ENCODE results near the gene MAP2. TPM values are rescaled to one million over a fixed set of nuclear protein-coding genes. Genes with fewer than 3 reads are reported as not detected.

The MAP2 gene
- total and polyA plus RNA-seq, 2 of the 13 experiments (the other 11 are each of a cell fraction or from before 2014, with no cell fraction given), result 0.08 TPM; not detected in 1

DNA sequence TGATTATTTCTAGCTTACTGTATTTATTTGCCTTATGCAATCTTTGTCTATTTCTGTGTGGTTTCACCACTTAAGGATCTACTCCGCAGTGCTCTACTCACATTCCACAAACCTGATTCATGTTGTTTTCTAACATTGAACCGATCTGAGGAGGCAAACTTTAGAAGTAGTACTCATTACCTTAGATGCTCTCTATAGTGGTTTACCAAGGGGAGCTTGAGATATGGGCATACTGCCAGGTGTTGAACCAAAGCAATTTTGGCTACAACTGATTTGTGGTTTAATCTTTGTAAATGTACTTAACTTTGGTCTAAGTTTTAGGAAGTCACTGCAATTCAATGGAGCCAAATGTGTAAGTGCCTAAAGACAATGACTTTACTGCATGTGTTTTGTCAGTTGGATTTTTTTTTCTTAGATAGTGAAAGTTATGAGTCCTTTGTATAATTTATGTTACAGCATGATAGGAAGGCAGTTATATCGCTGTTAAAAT, 50.1 kb downstream of the MAP2 start:
- no TSS peak for BruUV-seq (replicated peaks)
- TF ChIP-seq, protein P1, sequence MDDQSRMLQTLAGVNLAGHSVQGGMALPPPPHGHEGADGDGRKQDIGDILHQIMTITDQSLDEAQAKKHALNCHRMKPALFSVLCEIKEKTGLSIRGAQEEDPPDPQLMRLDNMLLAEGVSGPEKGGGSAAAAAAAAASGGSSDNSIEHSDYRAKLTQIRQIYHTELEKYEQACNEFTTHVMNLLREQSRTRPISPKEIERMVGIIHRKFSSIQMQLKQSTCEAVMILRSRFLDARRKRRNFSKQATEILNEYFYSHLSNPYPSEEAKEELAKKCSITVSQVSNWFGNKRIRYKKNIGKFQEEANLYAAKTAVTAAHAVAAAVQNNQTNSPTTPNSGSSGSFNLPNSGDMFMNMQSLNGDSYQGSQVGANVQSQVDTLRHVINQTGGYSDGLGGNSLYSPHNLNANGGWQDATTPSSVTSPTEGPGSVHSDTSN (CRISPR knock-in tag; IDR thresholded peaks at IDR 0.05; ENCODE audit: borderline replicate concordance), result no peak
- TF ChIP-seq POGZ (CRISPR knock-in tag; IDR thresholded peaks at IDR 0.05) (no peak), ZNF34 (CRISPR knock-in tag; IDR thresholded peaks at IDR 0.05; ENCODE audit: borderline replicate concordance) (no peak), ZNF30 (CRISPR knock-in tag; IDR thresholded peaks at IDR 0.05) (no peak), FOXK2 (IDR thresholded peaks at IDR 0.05) (no peak), JARID2 (CRISPR knock-in tag; IDR thresholded peaks at IDR 0.05; ENCODE audit: insufficient replicate concordance) (no peak)
- TF ChIP-seq, protein P2, sequence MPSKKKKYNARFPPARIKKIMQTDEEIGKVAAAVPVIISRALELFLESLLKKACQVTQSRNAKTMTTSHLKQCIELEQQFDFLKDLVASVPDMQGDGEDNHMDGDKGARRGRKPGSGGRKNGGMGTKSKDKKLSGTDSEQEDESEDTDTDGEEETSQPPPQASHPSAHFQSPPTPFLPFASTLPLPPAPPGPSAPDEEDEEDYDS (CRISPR knock-in tag; IDR thresholded peaks at IDR 0.05), result no peak
- Histone ChIP-seq H3K9me3 (ENCODE audit: low read length) (no peaks in the 10 kb centered on the region), H3K27ac (ENCODE audit: extremely low read length, insufficient read depth, low read length) (no peak overlapping the region), H3K27me3 (ENCODE audit: control insufficient read depth in 1 of 2, insufficient read depth in 2 of 2, low read length in 2 of 2) (no peaks in the 10 kb centered on the region), H3K4me1 (ENCODE audit: insufficient read depth, low read length) (no peaks in the 10 kb centered on the region), H3K4me3 (replicated peaks in 1 of 3; ENCODE audit: insufficient read depth in 1 of 3, low read depth in 2 of 3, low read length in 3 of 3) (no peak overlapping the region), H3K79me2 (ENCODE audit: insufficient read depth, low read length) (no peaks in the 10 kb centered on the region), H2AFZ (ENCODE audit: low read length) (no peak overlapping the region), H3K36me3 (replicated peaks in 1 of 2; ENCODE audit: control insufficient read depth in 1 of 2, insufficient read depth in 2 of 2, low read length in 2 of 2) (no peaks in the 10 kb centered on the region), H3K9ac (ENCODE audit: insufficient read depth, low read depth, low read length) (no peak overlapping the region), H4K20me1 (ENCODE audit: insufficient read depth, low read length) (no peaks in the 10 kb centered on the region), H3K4me2 (ENCODE audit: low read depth, low read length) (no peak overlapping the region)
- in situ Hi-C loops (cut with HindIII; ENCODE audit: extremely low pct_ligation_motif_present, low pct_unique_long_range_greater_than_20kb), result no loop called here
- WGBS (ENCODE audit: low lambda C conversion rate), result 2% methylated on average over 3 of the region's 3 CpGs
- ChIA-PET POLR2A (no interaction called here), CTCF (ENCODE audit: low intra/inter-chr PET ratio, low total read pairs) (no interaction called here)
- intact Hi-C loops (cut with micrococcal nuclease; ENCODE audit: unreplicated experiment), result no loop called here
- ATAC-seq (no peak), DNase-seq (ENCODE audit: low spot score) (peak; percentile 24), FAIRE-seq (no peak)

DNA sequence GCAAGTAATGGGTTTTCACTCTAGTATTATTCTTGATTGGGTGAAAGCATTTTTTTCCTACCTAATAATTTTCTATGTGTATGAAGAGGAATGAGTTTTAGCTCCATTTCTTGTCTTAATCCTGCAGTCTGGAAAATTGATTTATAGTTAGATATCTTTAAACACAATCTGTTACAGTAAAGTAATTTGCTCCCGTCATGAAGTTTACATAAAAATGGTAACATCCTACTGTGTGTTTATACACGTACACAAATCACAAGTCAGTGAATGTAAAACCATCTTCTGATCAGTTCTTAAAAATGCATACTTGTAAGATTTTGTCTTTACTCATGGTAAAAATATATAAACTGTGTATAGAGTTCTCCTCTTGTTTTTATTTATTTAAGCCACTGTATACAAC, 51.1 kb downstream of the MAP2 start:
- Histone ChIP-seq H3K27ac (ENCODE audit: extremely low read length, insufficient read depth, low read length) (no peak overlapping the region), H3K27me3 (ENCODE audit: control insufficient read depth in 1 of 2, insufficient read depth in 2 of 2, low read length in 2 of 2) (no peaks in the 10 kb centered on the region), H3K9ac (ENCODE audit: insufficient read depth, low read depth, low read length) (no peak overlapping the region), H3K9me3 (ENCODE audit: low read length) (no peaks in the 10 kb centered on the region), H3K4me3 (replicated peaks in 1 of 3; ENCODE audit: insufficient read depth in 1 of 3, low read depth in 2 of 3, low read length in 3 of 3) (no peak overlapping the region), H3K79me2 (ENCODE audit: insufficient read depth, low read length) (no peaks in the 10 kb centered on the region), H4K20me1 (ENCODE audit: insufficient read depth, low read length) (no peaks in the 10 kb centered on the region), H2AFZ (ENCODE audit: low read length) (no peak overlapping the region), H3K36me3 (replicated peaks in 1 of 2; ENCODE audit: control insufficient read depth in 1 of 2, insufficient read depth in 2 of 2, low read length in 2 of 2) (no peaks in the 10 kb centered on the region), H3K4me1 (ENCODE audit: insufficient read depth, low read length) (no peaks in the 10 kb centered on the region), H3K4me2 (ENCODE audit: low read depth, low read length) (no peak overlapping the region)
- TF ChIP-seq JARID2 (CRISPR knock-in tag; IDR thresholded peaks at IDR 0.05; ENCODE audit: insufficient replicate concordance) (no peak), ZNF777 (CRISPR knock-in tag; IDR thresholded peaks at IDR 0.05) (no peak), SMARCC2 (IDR thresholded peaks at IDR 0.05) (no peak), ZNF30 (CRISPR knock-in tag; IDR thresholded peaks at IDR 0.05) (no peak), IKZF4 (CRISPR knock-in tag; IDR thresholded peaks at IDR 0.05; ENCODE audit: borderline replicate concordance, low read depth, not compliant biosample characterization) (no peak), POLR2AphosphoS5 (IDR thresholded peaks at IDR 0.05; ENCODE audit: low read depth, low read length) (no peak), ONECUT2 (CRISPR knock-in tag; IDR thresholded peaks at IDR 0.05) (no peak), NCOA5 (CRISPR knock-in tag; IDR thresholded peaks at IDR 0.05) (no peak)
- TF ChIP-seq, protein P3, sequence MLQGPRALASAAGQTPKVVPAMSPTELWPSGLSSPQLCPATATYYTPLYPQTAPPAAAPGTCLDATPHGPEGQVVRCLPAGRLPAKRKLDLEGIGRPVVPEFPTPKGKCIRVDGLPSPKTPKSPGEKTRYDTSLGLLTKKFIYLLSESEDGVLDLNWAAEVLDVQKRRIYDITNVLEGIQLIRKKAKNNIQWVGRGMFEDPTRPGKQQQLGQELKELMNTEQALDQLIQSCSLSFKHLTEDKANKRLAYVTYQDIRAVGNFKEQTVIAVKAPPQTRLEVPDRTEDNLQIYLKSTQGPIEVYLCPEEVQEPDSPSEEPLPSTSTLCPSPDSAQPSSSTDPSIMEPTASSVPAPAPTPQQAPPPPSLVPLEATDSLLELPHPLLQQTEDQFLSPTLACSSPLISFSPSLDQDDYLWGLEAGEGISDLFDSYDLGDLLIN (CRISPR knock-in tag; IDR thresholded peaks at IDR 0.05; ENCODE audit: borderline replicate concordance), result no peak
- TF ChIP-seq, protein P4, sequence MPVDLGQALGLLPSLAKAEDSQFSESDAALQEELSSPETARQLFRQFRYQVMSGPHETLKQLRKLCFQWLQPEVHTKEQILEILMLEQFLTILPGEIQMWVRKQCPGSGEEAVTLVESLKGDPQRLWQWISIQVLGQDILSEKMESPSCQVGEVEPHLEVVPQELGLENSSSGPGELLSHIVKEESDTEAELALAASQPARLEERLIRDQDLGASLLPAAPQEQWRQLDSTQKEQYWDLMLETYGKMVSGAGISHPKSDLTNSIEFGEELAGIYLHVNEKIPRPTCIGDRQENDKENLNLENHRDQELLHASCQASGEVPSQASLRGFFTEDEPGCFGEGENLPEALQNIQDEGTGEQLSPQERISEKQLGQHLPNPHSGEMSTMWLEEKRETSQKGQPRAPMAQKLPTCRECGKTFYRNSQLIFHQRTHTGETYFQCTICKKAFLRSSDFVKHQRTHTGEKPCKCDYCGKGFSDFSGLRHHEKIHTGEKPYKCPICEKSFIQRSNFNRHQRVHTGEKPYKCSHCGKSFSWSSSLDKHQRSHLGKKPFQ (CRISPR knock-in tag; IDR thresholded peaks at IDR 0.05; ENCODE audit: insufficient replicate concordance), result no peak
- no TSS peak for BruUV-seq (replicated peaks)
- no peak for DNase-seq (ENCODE audit: low spot score)
- WGBS (ENCODE audit: low lambda C conversion rate), result 31% methylated on average over 2 of the region's 2 CpGs
- intact Hi-C loops (cut with micrococcal nuclease; ENCODE audit: unreplicated experiment) (no loop called here), in situ Hi-C loops (cut with HindIII; ENCODE audit: extremely low pct_ligation_motif_present, low pct_unique_long_range_greater_than_20kb) (no loop called here)
- FAIRE-seq, result no peak
- CTCF ChIA-PET (ENCODE audit: low intra/inter-chr PET ratio, low total read pairs), result no interaction called here
- POLR2A ChIA-PET, result no interaction called here
- ATAC-seq, result no peak

All from HepG2 (cell line).